NOMO-1 (cell line): ENCODE measurements around the gene CCDC181.
"Not testable (repeated sequence)": the region's sequence is repeated elsewhere in the genome, so short reads cannot be mapped to it uniquely, and the experiment has no call there.

Experiments
- DNase-seq, 2 experiments: peaks; one replicate each; lab custom pipeline; 2025; ENCODE audit not compliant: unreplicated experiment in 2 of 2; lab: John Stamatoyannopoulos, UW

CCDC181 gene

GRCh38 chr1:169408340-169408739 lies 18.9 kb downstream of the CCDC181 start:
- not testable (repeated sequence) for DNase-seq

- not testable (repeated sequence) for DNase-seq
These were observed 24.7 kb downstream of the CCDC181 start for GRCh38 chr1:169402578-169402977.

- DNase-seq: no peak
These were observed 31.3 kb downstream of the CCDC181 start for GRCh38 chr1:169395955-169396354.

GRCh38 chr1:169392406-169392805 lies 34.9 kb downstream of the CCDC181 start:
- DNase-seq: peak; percentile 53 to 59

- DNase-seq: no peak
These were observed 37.0 kb downstream of the CCDC181 start for GRCh38 chr1:169390303-169390702.

GRCh38 chr1:169387399-169387798 lies 39.9 kb downstream of the CCDC181 start:
- no peak for DNase-seq

- DNase-seq: no peak
These were observed 43.8 kb downstream of the CCDC181 start for GRCh38 chr1:169383449-169383848.

GRCh38 chr1:169381162-169381561 lies 46.1 kb downstream of the CCDC181 start:
- no peak for DNase-seq

- peak; percentile 0 to 54 for DNase-seq
These were observed 55.9 kb downstream of the CCDC181 start for GRCh38 chr1:169371404-169371803.

- peak; percentile 24 to 39 for DNase-seq
These were observed 58.9 kb downstream of the CCDC181 start for GRCh38 chr1:169368406-169368769.

GRCh38 chr1:169367686-169368405 lies 59.4 kb downstream of the CCDC181 start, which contains the start of the genes BLZF1 and NME7:
BLZF1 (plus strand) TSS chr1:169368195; CDS start chr1:169369523, 1,328 bp downstream.
NME7 (minus strand) TSS chr1:169367797; CDS start chr1:169367710, 87 bp downstream.
- peak; percentile 95 to 97 for DNase-seq

- DNase-seq: peak in 1 of 2 experiments; percentile 41
These were observed 60.1 kb downstream of the CCDC181 start for GRCh38 chr1:169367096-169367685.

- DNase-seq: no peak
These were observed 62.3 kb downstream of the CCDC181 start for GRCh38 chr1:169364948-169365347.

GRCh38 chr1:169363046-169363730 lies 64.1 kb downstream of the CCDC181 start:
- peak in 1 of 2 experiments; percentile 5 for DNase-seq

- no peak for DNase-seq
These were observed 66.0 kb downstream of the CCDC181 start for GRCh38 chr1:169361281-169361680.

GRCh38 chr1:169360415-169360814 lies 66.9 kb downstream of the CCDC181 start:
- no peak for DNase-seq

- peak; percentile 2 to 47 for DNase-seq
These were observed 78.8 kb downstream of the CCDC181 start for GRCh38 chr1:169348383-169349036.

- DNase-seq: no peak
These were observed 79.4 kb downstream of the CCDC181 start for GRCh38 chr1:169347688-169348382.

- no peak for DNase-seq
These were observed 81.2 kb downstream of the CCDC181 start for GRCh38 chr1:169346036-169346589.

GRCh38 chr1:169345511-169345910 lies 81.8 kb downstream of the CCDC181 start:
- no peak for DNase-seq
